GM18505 (cell line): ENCODE measurements around the gene SIGLEC15.

Experiments
- ATAC-seq: cut with Tn5 transposase; IDR thresholded peaks from one replicate; pipeline ENCODE4 v1.9.1; 2021; ENCODE audit not compliant: unreplicated experiment
- POLR2A ChIP-seq: IDR thresholded peaks from 4 replicates; pipeline ENCODE4 v1.6.1; 2011; ENCODE audit warnings: borderline replicate concordance; ENCODE audit not compliant: insufficient read depth, insufficient read length; ENCODE audit errors: extremely low read depth

The SIGLEC15 gene

GRCh38 chr18:45825258-45826044 is at the start of gene SIGLEC15:
Gene SIGLEC15, plus strand, starts transcription at chr18:45825675. Its CDS starts 54 bp downstream, at chr18:45825729.
- TF ChIP-seq POLR2A, result no peak
- no peak for ATAC-seq

- no peak for ATAC-seq
- TF ChIP-seq POLR2A, result no peak
These were observed 49.7 kb upstream of the SIGLEC15 start for GRCh38 chr18:45775743-45776142.

GRCh38 chr18:45777393-45777792 is 48.1 kb upstream of the SIGLEC15 start:
- ATAC-seq, result no peak
- no peak for TF ChIP-seq POLR2A

- no peak for TF ChIP-seq POLR2A
- no peak for ATAC-seq
These were observed 44.9 kb upstream of the SIGLEC15 start for GRCh38 chr18:45780568-45780967.

GRCh38 chr18:45782662-45783061 is 42.8 kb upstream of the SIGLEC15 start:
- ATAC-seq, result no peak
- no peak for TF ChIP-seq POLR2A

- ATAC-seq, result no peak
These were observed 42.1 kb upstream of the SIGLEC15 start for GRCh38 chr18:45783097-45784075.

GRCh38 chr18:45785134-45785533 is 40.3 kb upstream of the SIGLEC15 start:
- ATAC-seq, result no peak
- no peak for TF ChIP-seq POLR2A

More at GRCh38 chr18:45783097-45784075, 42.1 kb upstream of the SIGLEC15 start:
- TF ChIP-seq POLR2A, result no peak

- no peak for ATAC-seq
- TF ChIP-seq POLR2A, result no peak
These were observed 38.5 kb upstream of the SIGLEC15 start for GRCh38 chr18:45786941-45787340.

- ATAC-seq, result no peak
- no peak for TF ChIP-seq POLR2A
These were observed 38.1 kb upstream of the SIGLEC15 start for GRCh38 chr18:45787346-45787745.

- no peak for ATAC-seq
These were observed 36.6 kb upstream of the SIGLEC15 start for GRCh38 chr18:45788861-45789260.

GRCh38 chr18:45792506-45793263 is 32.8 kb upstream of the SIGLEC15 start:
- no peak for ATAC-seq
- no peak for TF ChIP-seq POLR2A

More at GRCh38 chr18:45788861-45789260, 36.6 kb upstream of the SIGLEC15 start:
- no peak for TF ChIP-seq POLR2A

GRCh38 chr18:45793264-45793965 is 32.1 kb upstream of the SIGLEC15 start:
- no peak for TF ChIP-seq POLR2A
- ATAC-seq, result no peak
